GM12865 (cell line): Measurements from ENCODE around the gene NFKBIZ.
A peak's percentile ranks its signal among the peaks of the same experiment; 100 is the strongest.
"Not testable (repeated sequence)": the region's sequence is repeated elsewhere in the genome, so short reads cannot be mapped to it uniquely, and the experiment has no call there.

Experiments
- DNase-seq: peaks from one replicate; pipeline ENCODE4 v3.0.0; 2010; ENCODE audit warnings: low read depth
- H3K4me3 ChIP-seq: 2 replicates; pipeline ENCODE4 v1.5.1; 2011; ENCODE audit warnings: mild to moderate bottlenecking, low read depth, low read length, control low read depth
- CTCF ChIP-seq: IDR thresholded peaks from 2 replicates; pipeline ENCODE4 v1.5.1; 2011; ENCODE audit warnings: low read length, control low read depth, low read depth, inconsistent platforms; ENCODE audit not compliant: insufficient read depth; ENCODE audit errors: missing control alignments

The NFKBIZ gene

GRCh38 chr3:101898752-101899169 lies 49.4 kb downstream of the NFKBIZ start:
- no peak for TF ChIP-seq CTCF
- H3K4me3 ChIP-seq: no peak overlapping the region
- DNase-seq: peak; percentile 79

DNA sequence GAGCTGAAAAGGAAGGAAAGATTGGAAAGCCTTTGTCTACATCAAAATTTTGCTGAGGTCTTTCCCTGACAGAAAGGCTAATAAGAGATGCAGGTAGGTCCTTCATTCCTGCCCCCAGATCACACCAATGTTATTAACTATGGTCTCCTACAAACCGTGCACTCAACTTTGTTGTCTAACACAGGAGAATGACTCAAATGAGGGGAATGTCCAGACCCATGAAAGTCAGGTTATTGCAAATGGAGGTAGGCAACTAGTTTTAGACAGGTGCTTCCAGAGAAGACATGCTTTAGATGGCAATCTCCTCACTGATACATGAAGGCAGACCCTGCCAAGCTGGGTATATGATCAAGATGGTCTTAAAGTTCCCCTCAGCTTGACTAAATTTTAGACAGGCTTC lies 51.0 kb downstream of the NFKBIZ start:
- H3K4me3 ChIP-seq: no peak overlapping the region
- TF ChIP-seq CTCF: no peak
- DNase-seq: no peak

DNA sequence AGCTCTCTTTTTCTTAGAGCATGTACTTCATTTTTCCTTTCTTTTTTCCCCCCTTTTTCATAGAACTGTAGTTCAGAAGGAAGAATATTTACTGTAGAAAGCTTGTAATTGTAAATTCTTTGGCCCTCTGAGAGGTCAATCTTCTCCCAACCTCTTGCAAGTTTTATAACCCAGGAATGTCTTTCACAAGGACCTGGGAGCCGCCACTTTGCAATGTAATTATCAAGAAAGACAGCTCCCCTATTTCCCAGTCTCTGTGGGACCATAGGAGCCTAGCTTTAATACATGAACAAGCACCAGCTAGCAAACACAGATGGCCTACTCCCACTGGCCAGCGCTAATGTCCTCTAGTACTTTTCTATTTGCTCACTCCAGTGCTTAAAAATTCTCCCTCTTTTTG lies 51.4 kb downstream of the NFKBIZ start:
- DNase-seq: no peak

DNA sequence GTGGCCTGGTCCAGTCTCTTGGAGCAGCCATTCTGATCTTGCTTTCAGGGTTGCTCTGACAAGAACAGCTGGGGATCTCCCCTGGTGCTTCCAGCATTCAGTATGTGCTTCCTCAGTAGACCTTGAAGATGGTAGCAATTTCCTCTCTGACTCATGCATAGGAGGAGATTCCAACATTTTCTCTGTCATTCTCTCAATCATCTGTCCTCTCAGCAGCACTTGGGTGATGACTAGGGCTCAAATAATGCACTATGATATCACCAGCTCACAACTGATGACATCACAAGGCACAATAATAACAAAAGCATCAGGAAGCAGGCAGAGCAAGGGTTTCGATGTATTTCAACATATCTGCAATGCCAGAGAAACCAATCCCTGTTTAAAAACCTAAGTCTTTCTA lies 52.7 kb downstream of the NFKBIZ start:
- DNase-seq: peak; percentile 47
- TF ChIP-seq CTCF: no peak
- H3K4me3 ChIP-seq: no peak overlapping the region

More for the DNA sequence above, 51.4 kb downstream of the NFKBIZ start:
- no peak overlapping the region for H3K4me3 ChIP-seq
- TF ChIP-seq CTCF: no peak

- DNase-seq: no peak
- H3K4me3 ChIP-seq: no peak overlapping the region
- TF ChIP-seq CTCF: no peak
Measured at GRCh38 chr3:101903451-101903871, 54.1 kb downstream of the NFKBIZ start.

- not testable (repeated sequence) for H3K4me3 ChIP-seq, DNase-seq
Measured at GRCh38 chr3:101905573-101905972, 56.3 kb downstream of the NFKBIZ start.
